CD14-positive monocyte (primary cell): ENCODE measurements around the gene RIC3. TPM values are rescaled to one million over a fixed set of nuclear protein-coding genes. Genes with fewer than 3 reads are reported as not detected.

Source experiments
- DNase-seq, 3 donors: peaks; one replicate each; pipeline ENCODE4 v3.0.0-alpha.2; 2011 to 2022
- H2AFZ ChIP-seq: 2 replicates; pipeline ENCODE4 v1.6.0; 2012; ENCODE audit warnings: mild to moderate bottlenecking, low read depth, low read length, inconsistent platforms; ENCODE audit not compliant: insufficient read depth, poor library complexity, severe bottlenecking
- H3K27ac ChIP-seq, 2 donors: 1 replicate in 1 of 2; 2 replicates in 1 of 2; pipeline ENCODE4 v1.5.1; 2012 to 2013; ENCODE audit warnings: low read length in 2 of 2, control low read depth in 1 of 2, inconsistent platforms in 1 of 2, low read depth in 1 of 2, mild to moderate bottlenecking in 1 of 2
- H3K27me3 ChIP-seq, 2 donors: one replicate each; pipeline versions ENCODE4 v1.6.0 to v1.6.1; 2011 to 2013; ENCODE audit warnings: low read length in 2 of 2; ENCODE audit not compliant: control insufficient read depth in 2 of 2, insufficient read depth in 2 of 2
- H3K36me3 ChIP-seq, 2 donors: replicated peaks in 1 of 2; 1 replicate in 1 of 2; 2 replicates in 1 of 2; pipeline versions ENCODE4 v1.5.1 to v1.6.1; 2012 to 2013; ENCODE audit warnings: low read length in 2 of 2, control low read depth in 1 of 2, inconsistent platforms in 1 of 2, mild to moderate bottlenecking in 1 of 2; ENCODE audit not compliant: insufficient read depth in 2 of 2, control insufficient read depth in 1 of 2
- H3K4me1 ChIP-seq, 2 donors: 1 replicate in 1 of 2; 2 replicates in 1 of 2; pipeline versions ENCODE4 v1.5.1 to v1.6.1; 2012 to 2013; ENCODE audit warnings: low read length in 2 of 2, control low read depth in 1 of 2, inconsistent platforms in 1 of 2, mild to moderate bottlenecking in 1 of 2, moderate library complexity in 1 of 2; ENCODE audit not compliant: insufficient read depth in 2 of 2, control insufficient read depth in 1 of 2
- H3K4me2 ChIP-seq: replicated peaks from 2 replicates; pipeline ENCODE3; 2012; ENCODE audit warnings: low read length, moderate library complexity, mild to moderate bottlenecking; ENCODE audit not compliant: poor library complexity, severe bottlenecking; ENCODE audit errors: extremely low read depth
- H3K4me3 ChIP-seq, 3 experiments: fragments of 200-600 bp in 1 of 3; sonication (generic) in 1 of 3; replicated peaks in 1 of 3; 1 replicate in 2 of 3; 2 replicates in 1 of 3; pipeline ENCODE4 v1.5.1; 2011 to 2013; ENCODE audit warnings: low read length in 3 of 3, mild to moderate bottlenecking in 3 of 3, control low read depth in 2 of 3, low read depth in 2 of 3, inconsistent platforms in 1 of 3, moderate library complexity in 1 of 3
- H3K79me2 ChIP-seq: 2 replicates; pipeline ENCODE4 v1.6.0; 2012; ENCODE audit warnings: mild to moderate bottlenecking, control low read depth, inconsistent platforms, low read length, moderate library complexity; ENCODE audit not compliant: insufficient read depth
- H3K9ac ChIP-seq: 2 replicates; pipeline ENCODE4 v1.6.0; 2017; ENCODE audit warnings: low read length, mild to moderate bottlenecking; ENCODE audit not compliant: insufficient read depth, poor library complexity, severe bottlenecking
- H3K9me3 ChIP-seq, 2 donors: replicated peaks in 1 of 2; 1 replicate in 1 of 2; 2 replicates in 1 of 2; pipeline versions ENCODE4 v1.5.1 to v1.6.1; 2012 to 2013; ENCODE audit warnings: low read length in 2 of 2, control low read depth in 1 of 2; ENCODE audit not compliant: control insufficient read depth in 1 of 2, insufficient read depth in 1 of 2
- H4K20me1 ChIP-seq: 2 replicates; pipeline ENCODE4 v1.6.0; 2012; ENCODE audit warnings: mild to moderate bottlenecking, low read length, control low read depth, moderate library complexity; ENCODE audit not compliant: insufficient read depth
- H3K27ac Mint-ChIP-seq, 7 donors: one replicate each; pipeline ENCODE4 v1.8.0; 2020; ENCODE audit warnings: mild to moderate bottlenecking in 7 of 7, mixed read lengths in 7 of 7, moderate library complexity in 6 of 7, inconsistent platforms in 2 of 7
- H3K27me3 Mint-ChIP-seq, 3 donors: one replicate each; pipeline ENCODE4 v1.8.0; 2021 to 2022; ENCODE audit warnings: low read depth in 3 of 3, mild to moderate bottlenecking in 3 of 3, mixed read lengths in 3 of 3, moderate library complexity in 3 of 3, inconsistent platforms in 1 of 3
- H3K36me3 Mint-ChIP-seq, 2 donors: one replicate each; pipeline ENCODE4 v1.8.0; 2020; ENCODE audit warnings: mixed read lengths in 2 of 2, inconsistent platforms in 1 of 2, mild to moderate bottlenecking in 1 of 2
- H3K4me1 Mint-ChIP-seq: one replicate; pipeline ENCODE4 v1.8.0; 2020; ENCODE audit warnings: mild to moderate bottlenecking, mixed read lengths
- H3K4me3 Mint-ChIP-seq, 2 donors: one replicate each; pipeline ENCODE4 v1.8.0; 2020; ENCODE audit warnings: mild to moderate bottlenecking in 2 of 2, mixed read lengths in 2 of 2, moderate library complexity in 1 of 2
- H3K9me3 Mint-ChIP-seq, 7 donors: one replicate each; pipeline ENCODE4 v1.8.0; 2020 to 2022; ENCODE audit warnings: mixed read lengths in 7 of 7, mild to moderate bottlenecking in 6 of 7, moderate library complexity in 6 of 7, inconsistent platforms in 2 of 7
- CTCF ChIP-seq: fragments of 200-600 bp; IDR thresholded peaks from one replicate; pipeline ENCODE4 v1.8.0; 2022; ENCODE audit warnings: antibody characterized with exemption, mild to moderate bottlenecking
- WGBS: methylation state at CpG from one replicate; pipeline ENCODE4 v1.1.5; 2013; ENCODE audit warnings: missing lambda C conversion rate; ENCODE audit not compliant: insufficient coverage; 5-methylcytosine and 5-hydroxymethylcytosine counted together
- intact Hi-C, 2 donors: fragments of 100-400 bp; cut with micrococcal nuclease; formaldehyde crosslinking; loops; one replicate each; pipeline versions ENCODE4 v1.15.0 to v1.15.1; 2023
- polyA plus RNA-seq, 3 donors: library from polyadenylated mRNA; depleted of rRNA in 1 of 3; unstranded in 2 of 3; stranded (reverse) in 1 of 3; fragments of 300-500 nt in 2 of 3; fragments of >200 nt in 1 of 3; fragmentation: Illumina TruSeq in 2 of 3; gene quantifications; 1 replicate in 2 of 3; 2 replicates in 1 of 3; pipeline ENCODE4 v1.2.3, GENCODE V29; 2012 to 2021

The RIC3 gene
- polyA plus RNA-seq, 3 donors: 0.17 TPM; not detected in 2

DNA sequence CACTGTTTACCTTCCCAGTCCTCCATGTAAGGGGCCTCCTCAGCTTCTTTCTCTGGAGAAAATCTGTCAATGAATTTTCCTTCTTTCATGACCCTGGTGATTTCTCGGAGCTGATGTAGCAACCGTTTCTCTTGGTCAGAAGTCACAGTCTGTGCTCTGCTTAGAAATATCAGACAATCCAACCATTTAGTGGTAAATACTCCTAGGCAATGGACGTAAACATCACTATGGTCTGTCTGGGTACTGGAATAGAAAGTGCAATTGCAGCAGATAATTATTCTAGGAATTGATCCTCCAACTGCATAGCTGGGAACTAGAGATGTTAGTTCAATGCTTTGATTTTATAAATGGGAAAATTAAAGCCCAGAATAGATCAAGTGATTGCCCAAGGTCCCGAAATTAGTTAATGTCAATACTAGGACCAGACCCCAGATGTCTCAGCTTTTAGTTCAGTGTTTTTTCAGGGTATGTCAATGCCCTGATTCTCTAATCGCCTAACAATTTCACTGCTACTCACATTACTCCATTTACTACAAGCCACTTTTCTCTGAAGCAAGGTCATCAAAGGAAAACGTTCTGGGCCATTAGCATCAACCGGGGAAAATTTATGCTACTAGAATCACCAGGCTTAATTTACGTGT, 42.1 kb downstream of the RIC3 start:
- no peak overlapping the region for H3K4me2 ChIP-seq
- no peak overlapping the region for H2AFZ ChIP-seq
- no peaks in the 10 kb centered on the region for H3K4me1 Mint-ChIP-seq
- no peaks in the 10 kb centered on the region for H3K9me3 Mint-ChIP-seq
- no peak for DNase-seq
- H3K27me3 Mint-ChIP-seq: peaks cover 0 to 3% (median 2%) of the 10 kb centered on the region in 3 donors
- 88% methylated on average over 1 of the region's 8 CpGs for WGBS
- H3K27me3 ChIP-seq: no peaks in the 10 kb centered on the region
- H3K27ac ChIP-seq: no peak overlapping the region
- no peak for TF ChIP-seq CTCF
- no peaks in the 10 kb centered on the region for H3K36me3 Mint-ChIP-seq
- no peak overlapping the region for H3K9ac ChIP-seq
- H4K20me1 ChIP-seq: no peaks in the 10 kb centered on the region
- no peaks in the 10 kb centered on the region for H3K4me1 ChIP-seq
- H3K9me3 ChIP-seq: no peaks in the 10 kb centered on the region
- H3K27ac Mint-ChIP-seq: no peak overlapping the region
- intact Hi-C loops: no loop called here
- H3K79me2 ChIP-seq: no peaks in the 10 kb centered on the region
- no peaks in the 10 kb centered on the region for H3K36me3 ChIP-seq
- no peak overlapping the region for H3K4me3 ChIP-seq
- no peak overlapping the region for H3K4me3 Mint-ChIP-seq

DNA sequence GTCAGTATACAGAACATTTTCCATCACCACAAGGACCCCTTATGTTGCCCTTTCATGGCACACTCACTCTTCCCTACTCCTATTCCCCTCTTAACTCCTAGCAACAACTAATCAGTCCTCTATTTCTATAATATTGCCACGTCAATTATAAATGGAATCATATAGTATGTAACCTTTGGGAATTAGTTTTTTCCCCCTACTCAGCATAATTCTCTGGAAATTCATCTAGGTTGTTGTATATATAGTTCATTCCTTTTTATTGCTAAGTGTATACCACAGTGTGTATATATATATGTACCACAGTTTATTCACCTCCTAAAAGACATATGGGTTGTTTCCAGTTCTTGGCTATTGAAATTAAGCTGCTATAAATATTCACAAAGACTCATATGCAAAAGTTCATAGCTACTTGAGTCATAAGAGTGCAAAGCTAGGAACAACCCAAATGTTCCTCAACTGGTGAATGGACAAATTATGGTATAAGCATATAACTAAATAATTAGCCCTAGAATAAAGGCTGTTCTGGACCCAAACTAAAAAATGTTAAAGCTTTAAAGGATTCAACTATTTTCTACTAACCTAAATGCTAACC, 46.6 kb downstream of the RIC3 start:
- Histone ChIP-seq H3K27ac (no peak overlapping the region), H3K4me3 (no peak overlapping the region), H3K4me2 (no peak overlapping the region), H3K4me1 (no peaks in the 10 kb centered on the region), H3K9me3 (no peaks in the 10 kb centered on the region), H3K9ac (no peak overlapping the region), H3K79me2 (no peaks in the 10 kb centered on the region), H3K36me3 (no peaks in the 10 kb centered on the region), H2AFZ (no peak overlapping the region), H3K27me3 (no peaks in the 10 kb centered on the region), H4K20me1 (no peaks in the 10 kb centered on the region)
- no CpG with 5 or more reads among the region's 1 CpG for WGBS
- intact Hi-C loops: no loop called here
- no peak overlapping the region for H3K4me3 Mint-ChIP-seq
- no peak overlapping the region for H3K27ac Mint-ChIP-seq
- no peaks in the 10 kb centered on the region for H3K36me3 Mint-ChIP-seq
- H3K4me1 Mint-ChIP-seq: no peaks in the 10 kb centered on the region
- peaks cover 0 to 2% (median 0%) of the 10 kb centered on the region in 3 donors for H3K27me3 Mint-ChIP-seq
- H3K9me3 Mint-ChIP-seq: peaks cover 0 to 6% (median 4%) of the 10 kb centered on the region in 7 donors
- DNase-seq: no peak
- no peak for TF ChIP-seq CTCF
